Fibroblast of the conjunctiva (primary cell): ENCODE results near the gene SYP.
"Not testable (repeated sequence)": the region's sequence is repeated elsewhere in the genome, so short reads cannot be mapped to it uniquely, and the experiment has no call there.

Experiments used
- DNase-seq: peaks from one replicate; pipeline ENCODE4 v3.0.0-alpha.2; 2010; ENCODE audit warnings: low read depth

SYP gene

GRCh38 chrX:49166914-49167739, 32.9 kb downstream of the SYP start:
- DNase-seq, result no peak

DNA sequence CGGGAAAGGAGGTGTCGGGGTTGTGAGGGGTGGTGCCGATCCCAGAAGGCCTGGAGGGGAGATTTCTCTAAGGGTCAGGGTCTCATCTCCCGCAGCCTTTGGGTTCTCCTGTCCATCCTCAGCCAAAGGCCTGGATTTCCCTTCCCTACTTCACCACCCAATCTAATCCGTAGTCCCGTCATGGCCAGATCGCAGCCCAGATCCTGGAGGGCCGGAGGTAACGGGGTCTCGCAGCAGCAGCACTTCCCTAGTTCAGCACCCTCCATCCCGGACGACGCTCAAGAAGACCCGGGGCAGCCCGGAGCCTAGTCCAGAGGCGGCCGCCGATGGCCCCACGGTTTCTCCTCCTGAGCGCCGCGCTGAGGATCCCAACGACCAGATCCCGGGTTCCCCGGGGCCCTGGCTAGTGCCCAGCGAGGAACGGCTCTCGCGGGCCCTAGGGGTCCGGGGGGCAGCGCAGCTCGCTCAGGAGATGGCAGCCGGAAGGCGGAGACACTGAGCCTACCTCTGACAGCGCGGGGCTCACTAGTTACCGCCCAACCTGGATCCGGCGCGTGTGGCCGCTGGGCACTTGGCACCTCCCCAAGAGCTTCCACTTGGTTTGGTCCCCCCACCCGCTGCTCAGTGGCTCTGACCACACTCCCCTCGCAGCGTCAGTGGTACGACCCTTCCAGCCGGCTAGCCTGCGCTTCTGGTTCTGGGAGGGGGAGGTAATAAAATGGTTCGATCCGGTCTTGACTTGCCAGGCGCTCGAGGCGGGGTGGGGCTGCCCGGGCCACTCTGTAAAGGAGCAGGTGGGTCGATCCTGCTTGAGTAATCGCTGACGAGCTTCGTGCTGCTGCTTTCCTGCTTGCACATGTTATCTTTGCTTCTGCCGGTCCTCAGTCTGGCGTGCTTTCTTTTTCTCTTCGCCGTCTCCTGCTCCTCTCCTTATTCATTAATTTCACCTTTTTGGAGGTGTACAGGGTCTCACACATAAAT, 33.8 kb downstream of the SYP start:
- peak; percentile 40 for DNase-seq

DNA sequence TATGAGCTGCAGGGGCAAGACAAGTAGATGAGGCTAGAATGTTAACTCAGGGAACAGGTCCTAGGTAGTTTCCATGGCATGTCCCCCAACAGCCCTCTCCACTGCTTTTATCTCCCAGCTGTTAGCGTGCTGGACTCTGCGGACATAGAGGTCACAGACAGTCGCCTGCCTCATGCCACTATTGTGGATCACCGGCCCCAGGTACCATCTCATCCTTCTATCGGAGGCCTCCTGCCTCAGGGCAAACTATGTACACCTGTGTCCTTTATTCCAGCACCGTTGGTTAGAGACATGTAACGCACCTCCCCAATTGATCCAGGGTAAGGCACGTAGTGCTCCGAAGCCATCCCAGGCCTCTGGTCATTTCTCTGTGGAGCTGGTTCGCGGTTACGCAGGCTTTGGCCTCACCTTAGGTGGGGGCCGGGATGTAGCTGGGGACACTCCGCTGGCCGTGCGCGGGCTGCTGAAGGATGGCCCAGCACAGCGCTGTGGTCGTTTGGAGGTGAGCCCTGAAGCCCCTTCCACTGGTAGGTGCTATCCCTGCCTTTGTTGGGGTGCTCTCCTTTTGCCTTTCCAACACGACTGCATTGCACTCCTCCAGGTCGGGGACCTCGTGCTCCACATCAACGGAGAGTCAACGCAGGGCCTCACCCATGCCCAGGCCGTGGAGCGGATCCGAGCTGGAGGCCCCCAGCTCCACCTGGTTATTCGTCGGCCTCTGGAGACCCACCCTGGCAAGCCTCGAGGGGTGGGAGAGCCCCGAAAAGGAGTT, 35.2 kb downstream of the SYP start:
- DNase-seq, result no peak

GRCh38 chrX:49163555-49164419, 36.2 kb downstream of the SYP start:
- peak; percentile 73 for DNase-seq

GRCh38 chrX:49162620-49163019, 37.4 kb downstream of the SYP start, which contains the start of gene MAGIX:
Gene MAGIX, plus strand, starts transcription at chrX:49162758. Its CDS starts 132 bp downstream, at chrX:49162890.
- DNase-seq, result no peak

GRCh38 chrX:49161632-49162031, 38.4 kb downstream of the SYP start:
- no peak for DNase-seq

DNA sequence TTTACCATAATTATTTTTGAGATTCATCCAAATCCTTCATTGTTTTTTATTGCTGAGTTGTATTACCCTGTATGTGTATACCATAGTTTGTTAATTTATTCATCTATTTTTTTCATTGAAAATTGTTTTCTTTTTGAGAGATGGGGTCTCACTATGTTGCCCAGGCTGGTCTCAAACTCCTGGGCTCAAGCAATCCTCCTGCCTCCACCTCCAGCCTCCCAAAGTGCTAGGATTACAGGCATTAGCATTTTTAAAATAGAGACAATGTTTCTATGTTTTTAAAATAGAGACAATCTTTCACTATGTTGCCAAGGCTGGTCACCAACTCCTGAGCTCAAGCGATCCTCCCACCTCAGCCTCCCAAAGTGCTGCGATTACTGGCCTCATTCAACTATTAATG, 39.1 kb downstream of the SYP start:
- no peak for DNase-seq

- DNase-seq, result no peak
Measured at GRCh38 chrX:49157194-49157593, 42.8 kb downstream of the SYP start.

DNA sequence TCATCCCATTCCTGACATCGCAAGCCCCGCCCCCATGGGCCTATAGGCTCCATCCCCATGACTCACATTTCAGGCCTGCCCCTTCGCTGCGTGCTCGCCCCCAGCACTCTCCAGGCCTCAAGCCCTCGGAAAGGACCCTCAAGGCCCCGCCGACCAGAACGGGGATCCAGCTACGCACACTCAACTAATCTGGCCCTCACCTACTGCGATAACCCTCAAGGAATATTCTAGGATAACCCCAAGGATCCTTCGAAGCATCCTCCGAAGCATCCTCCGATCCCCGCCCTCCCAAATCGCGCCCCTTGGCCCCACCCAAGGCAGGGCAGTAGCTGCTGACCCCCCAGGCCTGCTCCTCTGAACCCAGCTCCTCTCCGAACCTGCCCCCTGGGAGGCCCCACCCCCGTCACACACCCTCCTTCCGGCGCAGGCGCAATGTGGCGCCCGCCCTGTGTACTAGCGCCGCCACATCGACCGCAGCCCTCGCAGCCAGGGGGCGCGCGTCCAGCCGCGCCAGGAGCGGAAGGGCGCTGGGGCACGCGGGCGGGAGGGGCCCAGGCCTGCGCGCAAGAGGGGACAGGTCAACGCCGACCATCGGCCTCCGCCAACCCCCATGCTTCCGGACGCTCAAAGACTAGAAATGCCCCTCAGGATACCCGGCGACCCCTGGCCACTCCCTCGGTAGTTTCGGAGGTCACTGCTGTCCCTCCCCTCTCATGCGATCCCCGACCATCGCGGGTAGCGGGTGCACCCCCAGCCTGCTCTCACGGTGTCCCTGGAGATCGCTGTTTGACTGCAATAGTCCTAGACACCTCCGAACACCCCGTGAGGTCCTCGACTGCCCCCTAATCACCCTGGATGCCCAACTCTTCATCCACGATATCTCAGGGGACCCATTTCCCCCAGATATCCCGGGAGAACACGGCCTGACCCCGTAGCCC, 43.8 kb downstream of the SYP start:
- DNase-seq, result peak; percentile 81

GRCh38 chrX:49155243-49155899, 44.6 kb downstream of the SYP start:
- no peak for DNase-seq

GRCh38 chrX:49153467-49153866, 46.5 kb downstream of the SYP start:
- no peak for DNase-seq

DNA sequence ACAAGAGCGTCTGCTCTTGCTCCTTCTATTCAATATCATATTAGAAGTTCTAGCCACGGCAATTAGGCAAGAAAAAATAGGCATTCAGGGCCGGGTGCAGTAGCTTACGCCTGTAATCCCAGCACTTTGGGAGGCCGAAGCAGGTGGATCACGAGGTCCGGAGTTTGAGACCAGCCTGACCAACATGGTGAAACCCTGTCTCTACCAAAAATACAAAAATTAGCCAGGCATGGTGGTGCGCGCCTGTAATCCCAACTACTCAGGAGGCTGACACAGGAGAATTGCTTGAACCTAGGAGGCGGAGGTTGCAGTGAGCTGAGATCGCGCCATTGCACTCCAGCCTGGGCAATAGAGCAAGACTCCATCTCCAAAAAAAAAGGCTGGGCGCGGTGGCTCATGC, 50.7 kb downstream of the SYP start:
- DNase-seq, result not testable (repeated sequence)

DNA sequence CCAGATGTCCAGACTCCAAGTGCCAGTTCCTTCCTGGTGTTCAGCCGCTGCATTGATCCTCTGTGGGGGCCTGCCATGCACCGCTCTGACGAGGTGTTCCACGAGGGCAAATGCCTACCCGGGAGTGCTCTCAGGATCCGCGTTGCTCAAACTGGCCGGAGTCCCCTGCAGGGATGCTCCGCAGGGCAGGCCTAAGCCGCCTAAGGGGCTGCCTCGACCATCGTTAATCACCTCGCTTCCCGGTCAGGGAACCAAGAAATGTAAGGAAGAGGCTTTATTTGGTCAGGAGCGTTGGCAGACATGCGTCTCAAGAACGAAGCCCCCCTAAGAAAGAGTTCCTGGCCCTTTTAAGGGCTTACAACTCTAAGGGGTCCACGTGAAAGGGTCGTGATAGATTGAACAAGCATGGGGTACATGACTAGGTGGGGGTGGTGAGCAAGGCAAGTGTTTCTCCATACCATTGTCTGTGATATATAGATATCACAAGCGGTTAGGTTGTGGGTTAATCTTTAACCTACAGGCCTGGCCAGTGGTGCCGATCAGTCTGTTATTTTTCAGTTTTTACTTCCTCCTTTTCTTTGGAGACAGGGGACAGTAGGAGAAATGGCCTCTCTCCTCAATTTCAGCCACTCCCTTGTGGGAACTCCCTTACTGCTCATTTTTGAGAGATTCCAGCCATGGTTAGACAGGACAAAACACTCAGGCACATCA, 51.4 kb downstream of the SYP start:
- not testable (repeated sequence) for DNase-seq

- no peak for DNase-seq
Measured at GRCh38 chrX:49147936-49148335, 52.1 kb downstream of the SYP start.

- no peak for DNase-seq
Measured at GRCh38 chrX:49147282-49147681, 52.7 kb downstream of the SYP start.

GRCh38 chrX:49143154-49143553, 56.8 kb downstream of the SYP start:
- DNase-seq, result not testable (repeated sequence)

- DNase-seq, result not testable (repeated sequence)
Measured at GRCh38 chrX:49142264-49142663, 57.7 kb downstream of the SYP start.

DNA sequence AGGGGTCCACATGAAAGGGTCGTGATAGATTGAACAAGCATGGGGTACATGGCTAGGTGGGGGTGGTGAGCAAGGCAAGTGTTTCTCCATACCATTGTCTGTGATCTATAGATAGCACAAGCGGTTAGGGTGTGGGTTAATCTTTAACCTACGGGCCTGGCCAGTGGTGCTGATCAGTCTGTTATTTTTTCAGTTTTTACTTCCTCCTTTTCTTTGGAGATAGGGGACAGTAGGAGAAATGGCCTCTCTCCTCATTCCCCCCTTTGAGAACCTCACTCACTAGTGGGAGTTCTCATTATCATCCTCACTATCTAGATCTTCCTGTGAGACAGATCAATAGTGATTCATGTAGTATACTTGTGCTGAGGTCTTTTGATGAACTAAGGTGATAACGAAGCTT, 60.3 kb downstream of the SYP start:
- no peak for DNase-seq
